ENCODE data around the gene ZNF133.

GRCh38 chr20:18304618-18305017 is 16.3 kb downstream of the ZNF133 start:
- TF ChIP-seq CTCF (IDR thresholded peaks at IDR 0.05; ENCODE audit: low read depth, low read length, poor library complexity, severe bottlenecking): peak; percentile 56
- no peak for TF ChIP-seq EZH2phosphoT487 (IDR thresholded peaks at IDR 0.05; ENCODE audit: borderline replicate concordance, low read length)
